GM12892 (cell line): ENCODE measurements around the gene SLC38A1.
"Not testable (repeated sequence)": the region's sequence is repeated elsewhere in the genome, so short reads cannot be mapped to it uniquely, and the experiment has no call there.

ENCODE experiments used
- DNase-seq: peaks from one replicate; pipeline ENCODE4 v3.0.0; 2011; ENCODE audit not compliant: insufficient read length
- FAIRE-seq: peaks from 2 replicates; lab custom pipeline; 2011; peaks lifted over from hg19 to GRCh38; lab: Jason Lieb, UNC
- POLR2A ChIP-seq: IDR thresholded peaks from 2 replicates; pipeline ENCODE4 v1.6.1; 2011; ENCODE audit warnings: low read depth, low read length, control low read depth
- POLR2AphosphoS5 ChIP-seq: IDR thresholded peaks from 2 replicates; pipeline ENCODE4 v1.6.1; 2011; ENCODE audit warnings: low read depth, low read length, control low read depth
- TAF1 ChIP-seq: IDR thresholded peaks from 2 replicates; pipeline ENCODE4 v1.6.1; 2011; ENCODE audit warnings: low read depth, mild to moderate bottlenecking, control low read depth, low read length, borderline replicate concordance

SLC38A1 gene

GRCh38 chr12:46263140-46264016, 5.5 kb downstream of the SLC38A1 start:
- DNase-seq = no peak
- no peak for TF ChIP-seq POLR2A
- no peak for TF ChIP-seq POLR2AphosphoS5
- no peak for TF ChIP-seq TAF1
- peak; percentile 42 for FAIRE-seq

- no peak for TF ChIP-seq POLR2A
- TF ChIP-seq TAF1 = no peak
- TF ChIP-seq POLR2AphosphoS5 = no peak
- FAIRE-seq (no peak), DNase-seq (no peak)
Measured at GRCh38 chr12:46261646-46262045, 7.2 kb downstream of the SLC38A1 start.

GRCh38 chr12:46260913-46261476, 7.8 kb downstream of the SLC38A1 start:
- DNase-seq = no peak
- no peak for FAIRE-seq
- TF ChIP-seq TAF1 = no peak
- TF ChIP-seq POLR2AphosphoS5 = no peak
- no peak for TF ChIP-seq POLR2A

GRCh38 chr12:46260124-46260912, 8.5 kb downstream of the SLC38A1 start:
- FAIRE-seq = no peak
- DNase-seq = no peak
- TF ChIP-seq POLR2A = no peak
- TF ChIP-seq TAF1 = no peak
- TF ChIP-seq POLR2AphosphoS5 = no peak

GRCh38 chr12:46259713-46260112, 9.1 kb downstream of the SLC38A1 start:
- DNase-seq (no peak), FAIRE-seq (no peak)
- TF ChIP-seq POLR2A (no peak), POLR2AphosphoS5 (no peak), TAF1 (no peak)

GRCh38 chr12:46259071-46259470, 9.8 kb downstream of the SLC38A1 start:
- DNase-seq (no peak), FAIRE-seq (no peak)
- TF ChIP-seq POLR2A = no peak
- no peak for TF ChIP-seq POLR2AphosphoS5

- no peak for DNase-seq
- FAIRE-seq = no peak
- no peak for TF ChIP-seq TAF1
- no peak for TF ChIP-seq POLR2A
- no peak for TF ChIP-seq POLR2AphosphoS5
Measured at GRCh38 chr12:46258129-46258528, 10.7 kb downstream of the SLC38A1 start.

- DNase-seq (no peak), FAIRE-seq (no peak)
- no peak for TF ChIP-seq POLR2A
- TF ChIP-seq TAF1 = no peak
- no peak for TF ChIP-seq POLR2AphosphoS5
Measured at GRCh38 chr12:46256942-46257341, 11.9 kb downstream of the SLC38A1 start.

GRCh38 chr12:46253544-46254162, 15.2 kb downstream of the SLC38A1 start:
- FAIRE-seq = no peak

GRCh38 chr12:46251994-46252393, 16.8 kb downstream of the SLC38A1 start:
- DNase-seq, FAIRE-seq: not testable (repeated sequence)

More at GRCh38 chr12:46253544-46254162, 15.2 kb downstream of the SLC38A1 start:
- no peak for DNase-seq
- TF ChIP-seq POLR2AphosphoS5 (no peak), POLR2A (no peak), TAF1 (no peak)

GRCh38 chr12:46249960-46250359, 18.9 kb downstream of the SLC38A1 start:
- not testable (repeated sequence) for FAIRE-seq, DNase-seq
